CD4-positive, alpha-beta T cell treated with Interferon gamma for 1 hour (primary cell): Measurements from ENCODE around the gene CIP2A.

ENCODE experiments used
- DNase-seq: peaks from one replicate; pipeline ENCODE4 v3.0.0-alpha.2; 2020

Gene CIP2A

DNA sequence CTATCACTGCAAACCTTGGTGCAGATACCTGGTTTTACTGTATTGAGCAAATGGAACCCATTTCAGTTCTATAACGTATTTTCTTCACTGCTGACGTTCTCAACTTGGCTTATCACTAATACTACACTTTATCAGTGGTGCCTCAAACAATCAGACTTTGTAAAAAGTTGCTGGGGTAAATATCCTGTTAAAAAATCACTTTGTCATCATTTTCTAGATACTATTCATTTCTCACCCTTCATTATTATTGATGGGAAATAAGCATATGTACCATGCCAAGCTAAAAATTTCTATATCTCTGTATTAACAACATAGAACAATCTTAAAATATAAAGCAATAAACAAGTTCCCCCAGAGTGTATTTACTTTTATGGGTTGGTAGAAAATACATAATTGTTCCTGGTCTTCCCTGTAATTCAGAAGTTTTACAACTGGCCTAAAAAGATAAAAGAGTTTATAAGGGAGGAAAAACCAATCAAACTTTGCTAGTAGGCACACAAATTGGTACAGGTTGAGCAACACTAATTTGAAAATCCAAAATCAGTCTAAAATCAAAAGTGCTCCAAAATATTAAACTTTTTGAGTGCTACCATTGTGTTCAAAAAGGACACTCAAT is 33.2 kb downstream of the CIP2A start:
- DNase-seq = no peak

DNA sequence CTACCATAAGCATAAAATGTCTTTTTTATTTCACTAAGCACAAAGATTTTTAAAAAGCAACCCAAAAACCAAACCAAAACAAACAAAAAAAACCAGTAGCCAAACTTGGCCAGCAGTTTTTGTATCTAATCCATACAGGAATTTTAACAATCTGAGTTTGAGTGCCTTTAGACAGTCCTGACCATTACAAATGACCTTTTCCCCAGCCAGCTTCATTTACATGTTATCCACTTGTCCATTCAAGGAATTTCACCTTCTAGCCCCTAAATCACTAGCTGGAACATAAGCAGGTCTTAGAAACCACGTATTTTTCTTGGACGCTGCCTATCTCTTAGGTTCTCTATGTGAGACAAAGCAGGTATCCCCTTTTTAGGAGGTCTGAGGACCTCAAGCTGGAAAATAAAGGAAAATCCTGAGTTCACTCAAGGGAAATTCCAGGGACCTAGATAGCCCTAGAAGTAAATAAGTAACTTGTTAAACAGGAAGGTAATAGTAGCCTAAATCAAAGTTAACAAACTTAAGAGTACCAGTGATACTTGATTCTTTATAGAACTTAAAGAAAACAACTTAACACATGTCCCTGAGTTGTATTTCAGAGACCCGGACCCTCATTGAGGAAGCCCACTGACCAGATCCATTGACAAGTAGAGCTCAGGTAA is 34.2 kb downstream of the CIP2A start:
- DNase-seq = no peak

DNA sequence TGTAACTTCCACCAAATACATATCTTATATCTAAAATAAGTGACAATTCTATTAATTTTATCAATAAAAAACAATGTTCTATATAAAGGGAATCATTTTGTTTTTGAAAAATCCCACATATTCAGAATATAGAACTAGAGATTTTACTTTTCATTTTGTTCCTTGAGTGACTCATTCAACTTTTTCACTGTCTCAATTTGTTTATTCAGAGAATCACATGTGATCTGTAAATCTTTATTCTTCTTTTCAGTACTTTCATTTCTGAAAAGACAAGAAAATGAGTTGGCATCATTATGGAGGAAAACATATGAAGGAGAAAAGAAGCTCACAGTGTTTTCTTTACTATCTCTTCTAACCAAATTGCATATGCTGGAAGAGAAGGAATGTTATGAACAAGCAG is 35.0 kb downstream of the CIP2A start:
- no peak for DNase-seq

DNA sequence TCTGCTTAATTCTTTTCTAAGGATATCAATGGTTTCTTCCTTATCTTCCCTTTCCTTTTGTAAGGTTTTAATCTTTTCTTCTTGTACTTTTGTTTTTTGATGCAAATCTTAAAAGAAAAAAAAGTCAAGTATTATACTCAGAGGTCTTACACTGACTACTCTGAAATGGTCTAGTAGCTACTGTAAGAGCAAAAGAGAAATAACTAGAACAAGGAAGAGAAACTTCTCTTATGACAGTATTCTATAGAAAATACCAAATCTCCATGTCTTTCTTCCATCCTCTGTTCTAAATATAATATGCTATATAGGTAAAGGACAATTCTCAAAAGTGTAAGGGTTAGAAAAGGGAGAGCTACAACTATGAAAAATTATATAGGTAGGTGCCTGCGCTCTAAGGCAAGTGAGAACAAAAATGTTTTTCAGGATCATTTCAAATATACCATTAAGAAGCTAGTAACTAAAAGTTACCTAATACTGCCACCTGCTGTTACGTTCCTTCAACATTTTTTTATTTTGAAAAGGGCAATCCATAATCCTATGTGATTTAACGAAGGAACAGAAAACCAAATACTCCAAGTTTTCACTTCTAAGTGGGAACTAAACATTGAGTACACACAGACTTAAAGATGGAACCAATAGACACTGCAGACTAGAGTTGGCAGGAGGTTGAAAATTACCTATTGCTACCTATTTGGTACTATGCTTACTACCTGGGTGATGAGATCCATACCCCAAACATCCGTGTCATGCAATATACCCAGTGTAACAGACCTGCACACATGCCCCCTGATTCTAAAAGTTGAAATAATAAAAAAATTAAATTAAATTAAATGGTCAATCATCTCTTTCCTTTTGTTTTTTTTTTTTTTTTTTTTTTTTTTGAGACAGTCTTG is 36.7 kb downstream of the CIP2A start:
- no peak for DNase-seq

DNA sequence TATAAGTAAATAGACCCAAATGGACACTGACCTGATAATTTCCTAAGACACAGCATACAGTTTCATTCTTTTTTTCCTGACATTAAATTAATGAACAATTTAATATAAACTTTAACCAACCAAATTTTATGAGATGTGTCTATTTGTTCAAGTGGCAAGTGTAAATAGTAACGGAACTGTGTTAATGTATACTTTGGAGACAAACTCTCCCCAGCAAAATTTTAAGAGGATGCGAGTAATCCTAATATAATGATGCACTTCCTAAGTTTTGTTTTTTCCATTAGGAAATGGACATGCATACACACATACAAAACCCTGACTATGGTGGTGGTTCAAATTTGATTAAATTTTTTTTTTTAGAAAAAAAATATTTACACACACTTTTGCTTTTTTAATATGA is 40.4 kb downstream of the CIP2A start:
- DNase-seq = no peak

DNA sequence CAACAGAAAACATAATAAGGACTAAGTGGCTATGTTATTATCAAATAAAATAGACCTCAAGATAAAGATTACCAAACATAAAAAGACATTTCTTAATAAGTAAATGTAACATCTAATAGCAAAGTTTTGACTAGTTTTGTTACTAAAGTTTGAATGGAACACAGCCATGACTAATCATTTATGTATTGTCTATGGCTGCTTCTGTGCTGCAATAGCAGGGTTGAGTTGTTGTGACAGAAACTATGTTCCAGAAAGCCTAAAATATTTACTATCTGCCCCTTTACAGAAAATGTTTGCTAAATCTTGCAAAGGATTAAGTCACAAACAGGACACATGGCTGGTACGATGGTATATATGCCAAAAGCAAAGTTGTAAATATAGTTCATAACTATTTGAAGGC is 40.9 kb downstream of the CIP2A start:
- DNase-seq = no peak

DNA sequence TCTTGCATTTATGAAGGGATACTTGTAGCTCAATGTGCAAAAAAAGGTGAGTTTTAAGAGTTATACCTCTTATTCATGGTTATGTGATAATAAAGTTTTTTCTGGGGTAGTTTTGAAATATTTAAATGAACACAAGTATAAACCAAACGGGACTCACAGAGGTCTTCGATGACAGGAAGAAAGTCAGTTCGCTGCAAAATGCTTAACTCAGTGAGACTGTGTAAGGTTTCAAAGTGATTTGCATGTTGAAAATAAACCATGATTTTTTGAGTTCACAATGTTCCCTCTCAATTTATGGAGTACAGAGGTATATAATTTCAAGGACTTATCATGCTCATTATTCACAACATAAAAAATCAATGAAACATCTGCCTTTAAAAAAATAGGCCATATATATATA is 42.5 kb downstream of the CIP2A start:
- DNase-seq = no peak

DNA sequence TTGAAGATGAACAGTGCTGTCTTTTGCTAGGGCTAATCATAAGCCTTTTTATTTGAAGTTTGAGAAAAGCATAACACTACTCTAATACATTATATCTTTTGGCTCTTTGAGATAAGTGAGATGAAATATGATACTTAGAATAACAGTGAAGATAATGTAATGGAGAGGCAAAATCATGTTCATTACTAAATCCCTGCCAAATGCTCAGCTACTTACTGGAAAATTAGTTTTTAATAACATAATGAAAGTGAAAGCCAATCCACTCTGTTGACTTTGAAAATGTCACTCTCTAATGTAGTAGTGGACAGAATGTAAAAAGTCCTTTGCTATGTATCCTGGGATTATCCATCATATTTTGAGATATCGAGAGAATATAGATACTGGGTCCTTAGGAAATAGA is 43.0 kb downstream of the CIP2A start:
- DNase-seq = no peak

DNA sequence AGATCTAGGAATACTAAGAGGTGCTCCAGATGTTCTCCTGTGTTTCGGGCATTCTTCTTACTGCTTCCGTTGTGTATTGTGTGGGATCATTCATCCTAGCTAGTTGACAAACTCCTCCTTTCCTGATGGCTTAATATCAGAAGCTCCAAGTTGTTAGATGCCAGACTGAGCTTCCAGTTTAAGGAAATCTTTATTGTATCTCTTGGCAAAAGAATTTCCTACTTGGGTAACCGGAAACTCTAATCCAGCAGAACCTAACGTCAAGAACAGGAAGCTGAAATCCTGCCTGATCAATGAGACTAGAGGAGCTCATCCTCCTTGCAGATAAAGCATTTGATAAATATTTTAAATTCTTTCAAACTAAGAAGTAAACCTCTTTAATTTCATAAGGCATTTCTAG is 51.2 kb downstream of the CIP2A start:
- no peak for DNase-seq

DNA sequence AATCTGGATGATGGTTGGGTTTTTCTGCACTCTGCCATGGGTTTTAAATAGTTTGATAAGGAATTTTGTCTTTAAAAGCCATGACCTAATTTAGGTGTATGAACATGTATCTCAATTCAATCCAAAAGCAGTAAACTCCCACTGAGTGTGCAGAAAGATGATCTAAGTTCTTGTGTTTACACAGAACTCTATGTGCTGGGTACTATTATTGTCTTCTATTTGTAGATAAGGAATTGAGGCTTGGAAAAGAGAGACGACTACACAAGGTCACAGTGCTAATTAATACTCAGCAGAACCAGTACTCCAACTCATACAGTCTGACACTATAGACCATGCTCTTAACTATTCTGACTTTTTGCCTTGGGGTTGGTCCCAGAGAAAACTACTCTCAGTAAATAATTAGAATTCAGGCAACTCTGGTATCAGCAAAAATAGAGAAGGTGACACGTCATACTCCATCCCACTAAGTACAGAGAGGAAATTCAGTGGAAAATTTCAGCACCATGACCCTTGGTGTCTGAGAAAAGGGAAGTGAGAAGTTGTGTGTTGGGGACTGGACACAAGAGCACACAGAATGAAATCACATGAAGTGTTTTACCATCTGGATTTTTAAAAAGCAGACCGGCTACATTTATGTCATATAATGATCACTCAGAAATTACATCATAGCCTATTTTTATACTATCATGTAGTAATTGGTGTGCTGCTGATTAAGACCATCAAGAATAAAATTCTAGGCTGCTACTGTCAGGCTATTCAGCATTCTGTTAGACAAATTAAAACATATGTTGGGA is 60.6 kb downstream of the CIP2A start:
- no peak for DNase-seq

DNA sequence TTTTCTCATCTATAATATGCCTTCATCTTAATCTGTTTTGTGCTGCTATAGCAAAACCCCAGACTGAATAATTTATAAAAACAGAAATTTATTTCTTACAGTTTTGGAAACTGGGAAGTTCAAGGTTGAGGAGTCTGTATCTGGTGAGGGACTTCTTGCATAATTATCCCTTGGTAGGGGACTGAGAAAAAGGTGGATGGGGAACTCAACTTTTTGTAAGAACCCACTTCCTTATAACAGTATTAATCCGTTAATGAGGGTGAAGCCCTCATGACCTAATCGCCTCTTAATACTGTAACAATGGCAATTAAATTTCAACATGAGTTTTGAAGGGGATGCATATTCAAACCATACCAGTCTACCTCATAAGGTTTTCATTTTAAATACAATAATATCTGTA is 61.4 kb downstream of the CIP2A start:
- no peak for DNase-seq

DNA sequence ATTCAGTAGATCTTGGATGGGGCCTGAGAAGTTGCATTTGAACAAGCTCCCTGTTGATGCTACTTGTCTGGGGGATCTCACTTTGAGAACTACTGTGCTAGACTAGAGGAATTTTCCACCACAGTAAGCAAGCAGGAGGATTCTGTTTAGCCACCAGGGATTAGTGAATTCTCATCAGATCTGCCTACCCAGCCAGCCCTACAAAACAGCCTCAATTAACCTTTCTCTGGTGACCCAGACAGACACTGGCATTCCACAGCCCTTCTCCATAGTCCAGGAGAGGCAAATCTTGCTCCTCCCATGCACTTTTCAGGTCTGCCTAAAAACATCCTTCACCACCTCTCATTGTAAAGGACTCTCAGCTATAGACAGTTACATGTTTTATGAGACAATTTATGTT is 62.1 kb downstream of the CIP2A start:
- no peak for DNase-seq

DNA sequence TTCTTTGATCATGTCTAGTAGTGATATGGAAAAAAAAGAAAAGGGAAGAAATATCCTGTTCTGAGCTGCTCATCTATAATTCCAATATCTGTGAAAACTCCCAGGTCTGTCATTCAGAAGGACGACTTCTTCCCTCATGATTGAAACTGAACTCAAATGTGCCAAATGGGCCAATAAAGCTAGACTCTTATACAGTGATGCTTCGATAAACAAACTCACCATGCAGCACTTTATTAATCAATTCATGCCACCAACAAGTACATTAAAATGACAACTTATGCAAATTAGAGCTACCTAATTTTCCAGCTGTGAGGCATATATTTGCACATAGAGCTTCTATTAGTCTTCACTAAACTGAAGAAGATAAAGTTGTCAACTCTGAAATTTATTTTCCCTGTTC is 63.3 kb downstream of the CIP2A start:
- DNase-seq = no peak

DNA sequence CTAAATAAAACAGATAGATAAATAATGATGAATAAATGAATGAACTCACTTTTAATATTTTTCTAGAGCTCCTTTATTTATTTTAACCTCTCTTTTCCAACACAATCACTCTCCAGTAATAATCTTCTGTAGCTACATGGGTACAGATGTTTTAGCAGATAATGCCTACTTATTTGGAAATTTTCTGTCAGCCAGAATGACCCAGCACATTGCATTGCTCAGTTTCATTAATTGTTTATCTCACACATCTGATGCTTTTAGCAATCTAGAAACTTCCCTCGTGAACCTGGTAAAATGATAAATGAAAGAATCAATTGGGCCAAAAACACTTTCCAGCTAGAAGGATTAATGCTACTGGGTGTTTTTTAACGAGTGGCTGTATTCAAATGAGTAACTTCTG is 64.0 kb downstream of the CIP2A start:
- no peak for DNase-seq

DNA sequence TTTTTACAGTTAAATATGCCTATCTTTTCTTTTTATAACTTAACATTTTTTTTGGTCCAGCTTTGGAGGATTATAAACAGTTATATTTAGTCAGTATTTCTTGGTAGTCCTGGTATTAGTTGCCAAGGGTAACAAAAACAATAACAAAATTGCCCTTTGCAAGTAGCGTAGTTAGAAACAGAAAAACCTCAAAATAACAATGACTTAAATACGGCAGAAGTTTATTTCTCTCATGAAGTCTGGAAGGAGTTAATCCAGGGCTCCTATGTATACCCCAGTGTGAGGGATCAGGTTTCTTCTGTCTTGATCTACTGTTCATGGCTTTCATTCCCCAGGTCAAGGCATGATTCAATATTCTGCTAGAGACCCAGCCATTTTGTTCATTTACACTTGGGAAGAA is 64.7 kb downstream of the CIP2A start:
- DNase-seq = no peak

DNA sequence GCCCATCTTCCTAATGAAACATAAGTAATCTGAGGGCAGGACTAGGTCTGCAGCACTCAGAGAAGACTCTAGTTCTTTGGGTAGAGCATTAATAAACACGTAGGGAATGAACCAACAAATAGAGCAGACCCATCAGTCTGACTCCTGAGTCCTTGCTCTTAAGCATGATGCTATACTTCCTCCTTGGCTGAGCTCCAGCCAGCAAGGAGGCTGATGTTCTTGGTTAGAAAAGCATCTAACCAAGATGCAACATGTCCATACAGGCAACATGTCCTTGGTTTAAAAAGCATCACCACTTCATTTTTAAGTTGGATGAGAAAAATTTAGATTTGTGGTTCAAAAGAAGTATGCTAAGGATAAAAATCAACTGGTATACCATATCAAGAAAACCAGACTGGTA is 70.3 kb downstream of the CIP2A start:
- DNase-seq = no peak

DNA sequence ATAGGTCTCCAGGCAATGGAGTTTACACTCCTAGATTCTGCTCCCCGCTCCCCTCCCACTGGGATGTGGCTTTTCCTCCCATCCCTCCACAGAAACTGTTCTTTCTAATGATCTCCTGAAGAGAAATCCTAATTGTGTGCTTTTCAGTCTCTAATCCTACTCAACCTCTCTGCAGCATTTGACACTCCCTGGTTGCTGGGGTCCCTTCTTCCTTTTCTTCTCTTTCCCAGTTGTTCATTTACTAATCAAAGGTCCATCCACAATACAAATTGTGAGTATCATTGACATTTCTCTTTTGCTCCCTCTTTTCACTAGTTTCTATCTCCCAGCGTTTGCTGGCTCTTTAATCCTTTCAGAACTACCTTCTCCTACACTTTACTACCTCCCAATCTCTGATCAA is 72.4 kb downstream of the CIP2A start:
- DNase-seq = no peak

DNA sequence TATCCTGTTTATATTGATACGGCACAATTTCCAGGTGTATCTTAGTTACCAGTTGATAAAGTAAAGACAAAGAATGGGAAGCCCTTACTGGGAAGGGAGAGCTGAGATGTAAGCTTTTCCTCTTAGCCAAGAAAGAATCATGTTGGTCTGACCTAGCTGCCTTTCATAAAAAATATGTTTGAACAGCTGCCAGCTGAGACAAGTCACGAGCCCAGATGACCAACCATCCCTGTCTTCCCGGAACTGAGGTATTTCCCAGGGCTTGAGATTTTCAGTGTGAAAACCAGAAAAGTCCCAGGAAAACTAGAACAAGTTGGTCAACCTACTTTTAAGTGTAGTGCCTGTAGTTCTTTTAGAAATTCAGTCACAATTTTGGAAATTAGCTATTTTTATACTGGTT is 75.3 kb downstream of the CIP2A start:
- DNase-seq = no peak

DNA sequence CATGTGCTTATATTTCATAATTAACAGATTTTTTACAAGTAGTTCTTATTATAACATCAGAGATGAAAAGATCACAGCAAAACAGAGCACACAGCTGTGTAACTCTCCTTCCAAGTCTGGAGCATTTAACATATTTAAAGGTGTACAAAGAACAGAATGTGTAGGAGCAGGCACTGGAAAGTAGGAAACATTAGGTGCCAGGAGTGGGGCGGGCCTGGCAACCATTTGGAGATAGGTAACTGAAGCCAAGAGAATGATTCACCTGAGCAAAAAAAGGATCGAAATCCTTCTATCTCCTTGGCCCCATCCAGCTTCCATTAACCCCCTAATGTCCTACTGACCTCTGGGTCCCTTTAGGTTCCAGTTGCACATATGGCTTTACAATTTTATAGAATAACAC is 76.6 kb downstream of the CIP2A start:
- DNase-seq = no peak

DNA sequence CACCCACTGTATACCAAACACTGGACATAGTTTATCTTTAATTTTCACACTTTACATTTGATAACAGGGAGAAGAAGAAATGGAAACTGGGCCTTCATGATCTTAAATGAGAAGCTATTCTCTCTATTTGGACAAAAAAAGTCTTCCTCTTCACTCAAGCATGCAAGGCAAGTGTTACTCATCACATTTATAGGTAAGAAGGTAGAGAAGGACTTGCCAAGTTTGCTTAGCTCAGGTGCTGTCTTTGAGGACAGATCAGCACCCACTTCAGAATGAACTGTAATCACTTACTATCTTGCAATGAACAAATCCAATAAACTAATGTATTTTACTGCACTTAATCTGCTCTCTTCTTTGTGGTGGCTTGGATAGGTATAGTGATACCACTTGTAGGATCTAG is 77.7 kb downstream of the CIP2A start:
- DNase-seq = no peak

DNA sequence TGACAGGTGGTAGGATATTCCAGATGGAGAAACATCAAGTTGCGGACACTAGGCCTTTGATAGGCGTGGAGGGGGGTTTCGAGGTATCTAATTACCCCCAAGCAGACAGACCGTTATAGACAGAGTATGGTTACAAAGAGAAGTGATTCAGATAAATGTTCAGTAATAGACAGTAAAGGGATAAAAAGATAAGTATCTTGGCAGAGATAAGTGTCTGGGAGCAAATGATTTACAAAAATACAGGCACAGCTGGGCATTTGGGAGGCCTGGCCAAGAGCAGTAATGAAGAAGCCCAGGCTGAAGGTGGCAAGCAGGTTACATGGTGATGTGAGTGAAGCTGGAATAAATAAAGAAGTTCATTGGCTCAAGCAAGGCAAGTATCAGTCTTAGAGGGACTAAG is 78.2 kb downstream of the CIP2A start:
- no peak for DNase-seq

DNA sequence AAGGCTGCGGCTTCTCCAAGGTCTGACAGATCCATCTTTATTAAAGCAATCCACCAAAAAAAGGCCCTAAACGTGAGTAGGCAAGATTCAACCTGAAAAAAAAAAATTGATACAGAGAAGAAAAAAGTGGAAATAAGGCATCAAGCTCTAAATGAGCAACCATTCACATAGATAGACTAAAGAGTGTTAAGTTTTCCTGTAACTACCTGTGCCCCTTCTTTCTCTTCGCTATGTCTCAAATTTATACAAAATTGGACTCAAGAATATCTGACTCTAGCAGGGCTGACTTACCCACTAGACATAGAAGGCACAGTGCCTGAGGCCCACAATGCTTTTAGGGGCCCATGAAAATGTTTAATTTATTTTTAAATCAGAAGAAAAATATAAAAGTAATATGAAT is 78.7 kb downstream of the CIP2A start, which contains the start of gene MYH15:
TSS of gene MYH15 (minus strand) at position 101 of the 400 bp plus-strand sequence. CDS start at position 35, 66 bp downstream.
- no peak for DNase-seq

DNA sequence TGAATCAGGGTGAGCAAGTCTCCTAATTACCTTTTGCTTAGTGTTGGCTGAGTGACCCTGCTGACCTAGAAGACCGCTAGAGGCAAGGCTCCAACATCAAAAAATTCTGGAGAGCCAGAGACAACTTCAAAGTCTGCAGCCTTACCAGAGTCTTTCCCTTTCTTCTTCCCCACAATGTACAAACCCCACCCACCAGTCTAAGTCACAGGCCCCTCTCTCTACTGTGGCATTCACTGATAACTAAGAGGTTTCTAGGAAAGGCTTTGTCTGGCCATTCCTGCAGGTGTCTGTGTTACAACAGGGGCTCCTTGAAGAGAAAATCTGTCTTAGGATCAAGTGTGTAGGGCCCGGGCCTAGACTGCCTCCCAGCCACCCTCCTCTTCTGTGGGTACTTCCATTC is 79.4 kb downstream of the CIP2A start:
- no peak for DNase-seq
